Neutrophil (primary cell): ENCODE data around the gene FBXW5.

Source experiments
- H3K27ac ChIP-seq: fragments of 200-600 bp; sonication (generic); 2 replicates; pipeline ENCODE4 v1.5.1; 2016; ENCODE audit warnings: mild to moderate bottlenecking, moderate library complexity
- H3K27me3 ChIP-seq: fragments of 200-600 bp; sonication (generic); 2 replicates; pipeline ENCODE4 v1.6.0; 2016; ENCODE audit warnings: mild to moderate bottlenecking
- H3K36me3 ChIP-seq: fragments of 200-600 bp; sonication (generic); 2 replicates; pipeline ENCODE4 v1.5.1; 2017
- H3K4me1 ChIP-seq, 2 experiments: fragments of 200-600 bp in 1 of 2; sonication (generic) in 1 of 2; 1 replicate in 1 of 2; 2 replicates in 1 of 2; pipeline versions ENCODE4 v1.5.1 to v1.6.1; 2013 to 2016; ENCODE audit warnings: low read depth in 1 of 2, low read length in 1 of 2, mild to moderate bottlenecking in 1 of 2, moderate library complexity in 1 of 2; ENCODE audit not compliant: control insufficient read depth in 1 of 2, insufficient read depth in 1 of 2
- H3K4me3 ChIP-seq, 2 experiments: fragments of 200-600 bp in 1 of 2; sonication (generic) in 1 of 2; 1 replicate in 1 of 2; 2 replicates in 1 of 2; pipeline ENCODE4 v1.5.1; 2013 to 2016; ENCODE audit warnings: low read depth in 1 of 2, low read length in 1 of 2, mild to moderate bottlenecking in 1 of 2, moderate library complexity in 1 of 2
- H3K9me3 ChIP-seq: fragments of 200-600 bp; sonication (generic); 2 replicates; pipeline ENCODE4 v1.5.1; 2016
- CTCF ChIP-seq: fragments of 200-600 bp; sonication (generic); IDR thresholded peaks from 2 replicates; pipeline ENCODE4 v1.5.1; 2016; ENCODE audit warnings: antibody characterized with exemption

FBXW5 gene

DNA sequence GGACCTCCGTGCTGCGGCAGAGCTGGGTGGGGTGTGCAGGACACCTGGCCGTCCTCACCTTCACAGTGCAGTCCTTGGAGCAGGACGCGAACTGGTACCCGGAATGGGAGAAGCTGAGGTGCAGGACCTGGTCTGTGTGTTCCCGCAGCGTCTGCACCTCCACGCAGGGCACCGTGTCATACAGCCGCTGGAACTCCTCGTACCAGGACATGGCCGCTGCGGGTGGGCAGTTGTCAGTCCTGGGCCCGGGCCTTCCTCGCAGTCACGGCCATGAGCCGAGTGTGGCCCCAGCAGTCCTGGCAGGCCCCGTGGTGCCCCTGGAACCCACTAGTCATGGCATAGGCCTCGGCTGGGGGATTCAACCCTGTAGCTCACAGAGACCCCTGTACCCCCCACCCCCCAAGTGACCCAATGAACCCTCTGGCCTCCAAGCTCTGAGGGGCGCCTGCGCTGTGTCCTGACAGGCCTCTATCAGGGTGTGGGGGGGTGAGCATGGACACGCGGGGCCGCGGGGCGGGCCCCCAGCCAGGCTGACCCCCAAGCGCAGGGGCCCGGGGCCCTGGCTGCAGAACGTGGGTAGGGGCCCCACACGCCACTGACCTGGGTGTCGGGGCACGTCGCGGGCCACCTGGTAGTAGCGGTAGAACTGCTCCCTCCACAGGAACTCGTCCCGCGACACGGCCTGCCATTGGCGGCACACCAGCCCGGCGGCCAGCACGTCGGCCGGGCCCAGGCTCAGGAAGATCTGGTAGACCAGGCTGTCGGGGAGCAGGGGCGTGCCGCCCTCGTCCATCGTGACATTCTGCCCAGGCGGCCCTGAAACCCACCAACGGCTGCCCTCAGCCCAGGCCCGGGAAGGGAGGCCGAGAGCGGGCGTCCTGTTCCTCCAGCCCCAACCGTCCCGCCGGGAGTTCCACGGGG, 987 bp downstream of the FBXW5 start:
- TF ChIP-seq CTCF = no peak
- Histone ChIP-seq H3K36me3 (peaks cover 43% of the 10 kb centered on the region), H3K4me1 (peaks cover 17 to 18% of the 10 kb centered on the region in 2 experiments), H3K9me3 (no peaks in the 10 kb centered on the region), H3K27ac (peak overlapping the region; percentile 94), H3K27me3 (no peaks in the 10 kb centered on the region), H3K4me3 (peak overlapping the region; percentile 78 to 83)

- Histone ChIP-seq H3K9me3 (no peaks in the 10 kb centered on the region), H3K4me3 (peak overlapping the region in 1 of 2 experiments; percentile 78), H3K4me1 (peaks cover 17 to 18% of the 10 kb centered on the region in 2 experiments), H3K27ac (no peak overlapping the region), H3K27me3 (no peaks in the 10 kb centered on the region), H3K36me3 (peaks cover 43% of the 10 kb centered on the region)
- TF ChIP-seq CTCF = no peak
Measured at GRCh38 chr9:136942881-136943230, 1.7 kb downstream of the FBXW5 start.

- no peak for TF ChIP-seq CTCF
- no peaks in the 10 kb centered on the region for H3K9me3 ChIP-seq
- no peaks in the 10 kb centered on the region for H3K27me3 ChIP-seq
- peaks cover 43% of the 10 kb centered on the region for H3K36me3 ChIP-seq
- H3K4me1 ChIP-seq = peaks cover 17 to 18% of the 10 kb centered on the region in 2 experiments
- H3K27ac ChIP-seq = no peak overlapping the region
- no peak overlapping the region for H3K4me3 ChIP-seq
Measured at GRCh38 chr9:136942112-136942880, 2.2 kb downstream of the FBXW5 start.

DNA sequence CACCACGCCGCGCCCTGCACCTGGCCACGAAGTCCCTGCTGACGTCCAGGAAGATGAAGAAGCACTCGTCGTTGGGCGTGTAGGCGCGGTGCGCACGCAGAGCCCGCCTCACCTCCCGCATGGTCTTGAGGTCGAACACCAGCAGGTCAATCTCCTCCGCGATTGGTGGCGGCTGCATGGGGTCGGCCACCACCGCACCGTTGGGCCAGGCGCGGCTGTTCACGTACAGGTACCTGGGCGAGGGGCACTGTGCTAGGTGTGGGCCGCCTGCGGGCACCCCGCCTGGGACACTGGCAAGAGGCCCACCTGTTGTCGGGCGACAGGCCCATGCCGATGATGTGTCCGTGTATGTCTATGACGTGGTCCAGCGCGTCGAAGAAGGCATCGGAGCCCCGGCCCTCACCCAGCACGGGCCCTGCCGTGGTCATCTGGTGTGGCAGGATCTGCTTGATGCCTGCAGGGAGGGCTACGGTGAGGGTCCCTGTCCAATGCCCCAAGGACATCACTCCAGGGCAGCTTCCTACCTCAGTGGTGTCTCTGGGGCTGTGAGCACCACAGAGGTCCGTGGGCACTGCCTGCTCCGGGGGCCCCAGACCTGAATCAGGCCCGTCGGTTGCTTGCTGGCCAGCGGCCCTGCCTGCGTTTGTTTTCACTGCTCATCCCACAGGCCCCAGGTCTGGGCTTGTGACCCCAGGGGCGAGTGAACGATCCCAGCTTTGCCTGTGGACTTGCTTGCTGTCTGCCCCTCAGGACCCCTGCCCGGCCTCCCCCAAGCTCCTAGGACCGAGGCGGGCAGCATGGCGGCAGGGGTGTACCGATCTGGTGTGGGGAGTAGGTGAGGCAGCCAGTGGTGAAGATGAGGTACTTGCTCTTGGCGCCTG, 3.1 kb downstream of the FBXW5 start:
- H3K27me3 ChIP-seq = no peaks in the 10 kb centered on the region
- no peak for TF ChIP-seq CTCF
- H3K4me1 ChIP-seq = peaks cover 17 to 18% of the 10 kb centered on the region in 2 experiments
- no peak overlapping the region for H3K4me3 ChIP-seq
- peaks cover 43% of the 10 kb centered on the region for H3K36me3 ChIP-seq
- H3K9me3 ChIP-seq = no peaks in the 10 kb centered on the region
- no peak overlapping the region for H3K27ac ChIP-seq

DNA sequence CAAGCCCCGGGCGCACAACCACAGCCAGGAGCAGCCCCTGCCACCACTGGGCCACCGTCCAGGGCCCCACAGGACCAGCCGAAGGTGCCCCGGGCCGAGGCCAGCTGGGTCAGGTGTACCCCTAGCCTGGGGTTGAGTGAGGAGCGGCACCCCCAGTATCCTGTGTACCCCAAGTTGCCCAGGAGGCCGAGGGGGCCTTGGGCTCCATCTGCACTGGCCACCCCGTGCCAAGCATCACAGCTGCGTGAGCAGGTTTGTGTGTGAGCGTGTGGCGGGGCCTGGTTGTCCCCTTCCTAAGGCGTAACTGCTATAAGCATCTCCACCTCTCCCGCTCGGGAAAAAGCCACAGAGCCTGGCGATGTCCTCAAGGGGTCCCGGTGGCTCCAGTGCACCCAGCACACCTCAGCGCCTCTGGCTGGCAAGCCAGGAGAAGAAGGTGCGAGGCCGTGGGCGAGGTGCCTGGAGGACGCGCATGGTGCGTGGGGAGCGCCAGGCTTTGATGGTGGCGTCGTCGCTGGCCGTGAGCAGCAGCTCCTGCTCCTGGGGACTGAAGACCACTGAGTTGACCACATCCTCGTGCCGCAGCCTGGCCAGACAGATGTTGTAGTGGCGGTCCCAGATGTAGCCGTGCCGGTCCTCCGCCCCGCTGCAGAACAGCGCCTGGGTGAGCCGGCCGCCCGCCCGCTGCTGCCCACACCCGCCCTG, 3.9 kb downstream of the FBXW5 start:
- Histone ChIP-seq H3K4me3 (no peak overlapping the region), H3K4me1 (peaks cover 20 to 21% of the 10 kb centered on the region in 2 experiments), H3K27me3 (no peaks in the 10 kb centered on the region), H3K36me3 (peaks cover 43% of the 10 kb centered on the region), H3K27ac (no peak overlapping the region), H3K9me3 (no peaks in the 10 kb centered on the region)
- TF ChIP-seq CTCF = no peak
